SK-N-SH treated with all-trans-retinoic acid at 6 μM for 48 hours (cell line): ENCODE results near the gene MBNL2.

Experiments used
- ATAC-seq: fragments of 200-7000 bp; cut with Tn5 transposase; 3 replicates; pipeline ENCODE4 v1.9.1; 2020; ENCODE audit warnings: mild to moderate bottlenecking, moderate library complexity
- ARNTL ChIP-seq: fragments of 450-650 bp; formaldehyde crosslinking; IDR thresholded peaks from 2 replicates; pipeline ENCODE4 v1.5.0; 2020; ENCODE audit warnings: low read depth, mild to moderate bottlenecking, moderate library complexity, borderline replicate concordance
- BACH2 ChIP-seq: fragments of 250-450 bp; sonication (Bioruptor Pico); IDR thresholded peaks from 2 replicates; pipeline ENCODE4 v1.9.0; 2021; ENCODE audit warnings: mild to moderate bottlenecking, borderline replicate concordance
- CREB5 ChIP-seq: fragments of 250-450 bp; sonication (Bioruptor Pico); IDR thresholded peaks from 2 replicates; pipeline ENCODE4 v1.5.1; 2020; ENCODE audit warnings: low read depth, mild to moderate bottlenecking, moderate library complexity
- CSDC2 ChIP-seq: fragments of 250-450 bp; sonication (Bioruptor Pico); IDR thresholded peaks from 2 replicates; pipeline ENCODE4 v1.5.0; 2020; ENCODE audit warnings: mild to moderate bottlenecking, moderate library complexity
- CSRNP3 ChIP-seq: fragments of 250-450 bp; sonication (Bioruptor Pico); IDR thresholded peaks from 2 replicates; pipeline ENCODE4 v1.5.1; 2021; ENCODE audit warnings: mild to moderate bottlenecking, moderate library complexity
- ESRRG ChIP-seq: fragments of 250-450 bp; sonication (Bioruptor Pico); IDR thresholded peaks from 2 replicates; pipeline ENCODE4 v1.6.1; 2021; ENCODE audit warnings: mild to moderate bottlenecking
- GLIS3 ChIP-seq: fragments of 250-450 bp; sonication (Bioruptor Pico); IDR thresholded peaks from 2 replicates; pipeline ENCODE4 v1.5.0; 2020; ENCODE audit warnings: mild to moderate bottlenecking, moderate library complexity
- ISL1 ChIP-seq: fragments of 250-450 bp; sonication (Bioruptor Pico); IDR thresholded peaks from 2 replicates; pipeline ENCODE4 v2.1.2; 2022; ENCODE audit warnings: mild to moderate bottlenecking, moderate library complexity
- PATZ1 ChIP-seq: fragments of 250-450 bp; sonication (Bioruptor Pico); IDR thresholded peaks from 2 replicates; pipeline ENCODE4 v1.8.0; 2020; ENCODE audit warnings: mild to moderate bottlenecking, moderate library complexity, borderline replicate concordance
- POU6F1 ChIP-seq: fragments of 250-450 bp; sonication (Bioruptor Pico); IDR thresholded peaks from 2 replicates; pipeline ENCODE4 v1.8.0; 2021; ENCODE audit warnings: low read depth, mild to moderate bottlenecking, moderate library complexity, borderline replicate concordance
- PPARA ChIP-seq: fragments of 250-450 bp; sonication (Bioruptor Pico); IDR thresholded peaks from 2 replicates; pipeline ENCODE4 v1.5.0; 2020; ENCODE audit warnings: mild to moderate bottlenecking, borderline replicate concordance
- RARB ChIP-seq: fragments of 250-450 bp; sonication (Bioruptor Pico); IDR thresholded peaks from 2 replicates; pipeline ENCODE4 v1.8.0; 2021; ENCODE audit warnings: mild to moderate bottlenecking, moderate library complexity
- SNAI2 ChIP-seq: fragments of 250-450 bp; sonication (Bioruptor Pico); IDR thresholded peaks from 2 replicates; pipeline ENCODE4 v1.5.0; 2020; ENCODE audit warnings: mild to moderate bottlenecking, moderate library complexity
- TCF4 ChIP-seq: fragments of 250-450 bp; sonication (Bioruptor Pico); IDR thresholded peaks from 2 replicates; pipeline ENCODE4 v1.8.0; 2021; ENCODE audit warnings: mild to moderate bottlenecking, moderate library complexity, borderline replicate concordance
- TOX ChIP-seq: fragments of 250-450 bp; sonication (Bioruptor Pico); IDR thresholded peaks from 2 replicates; pipeline ENCODE4 v1.8.0; 2021; ENCODE audit warnings: mild to moderate bottlenecking, moderate library complexity, borderline replicate concordance
- TSHZ2 ChIP-seq: fragments of 250-450 bp; sonication (Bioruptor Pico); IDR thresholded peaks from 2 replicates; pipeline ENCODE4 v1.5.0; 2020; ENCODE audit warnings: mild to moderate bottlenecking, moderate library complexity
- ZC3H10 ChIP-seq: fragments of 250-450 bp; sonication (Bioruptor Pico); IDR thresholded peaks from 2 replicates; pipeline ENCODE4 v1.5.1; 2021; ENCODE audit warnings: mild to moderate bottlenecking, moderate library complexity
- ZFP3 ChIP-seq: fragments of 250-450 bp; sonication (Bioruptor Pico); IDR thresholded peaks from 2 replicates; pipeline ENCODE4 v1.5.0; 2020; ENCODE audit warnings: mild to moderate bottlenecking, moderate library complexity
- ZNF565 ChIP-seq: fragments of 450-650 bp; formaldehyde crosslinking; conservative IDR thresholded peaks from 2 replicates; pipeline ENCODE4 v1.5.0; 2020; ENCODE audit warnings: low read depth, mild to moderate bottlenecking, moderate library complexity
- ZNF70 ChIP-seq: fragments of 450-650 bp; formaldehyde crosslinking; IDR thresholded peaks from 2 replicates; pipeline ENCODE4 v1.5.0; 2020; ENCODE audit warnings: mild to moderate bottlenecking, moderate library complexity
- ZNF8 ChIP-seq: fragments of 450-650 bp; formaldehyde crosslinking; IDR thresholded peaks from 2 replicates; pipeline ENCODE4 v1.5.0; 2020; ENCODE audit warnings: mild to moderate bottlenecking, moderate library complexity

MBNL2 gene

GRCh38 chr13:97220151-97220900 lies 1.8 kb upstream of the MBNL2 start:
- ATAC-seq = no peak
- TF ChIP-seq ZNF70 (CRISPR knock-in tag) = no peak
- no peak for TF ChIP-seq ZFP3 (CRISPR knock-in tag)
- TF ChIP-seq POU6F1 (CRISPR knock-in tag) = no peak
- TF ChIP-seq CSDC2 = no peak
- no peak for TF ChIP-seq TSHZ2
- TF ChIP-seq ARNTL (CRISPR knock-in tag) = no peak
- no peak for TF ChIP-seq PATZ1 (CRISPR knock-in tag)
- TF ChIP-seq PPARA (CRISPR knock-in tag) = no peak
- no peak for TF ChIP-seq ZC3H10 (CRISPR knock-in tag)
- TF ChIP-seq TCF4 = no peak
- no peak for TF ChIP-seq GLIS3 (CRISPR knock-in tag)
- TF ChIP-seq CSRNP3 (CRISPR knock-in tag) = no peak
- no peak for TF ChIP-seq BACH2 (CRISPR knock-in tag)
- no peak for TF ChIP-seq ESRRG (CRISPR knock-in tag)
- TF ChIP-seq ZNF8 (CRISPR knock-in tag) = no peak
- TF ChIP-seq ZNF565 = no peak
- no peak for TF ChIP-seq RARB (CRISPR knock-in tag)
- no peak for TF ChIP-seq ISL1 (CRISPR knock-in tag)

- TF ChIP-seq TOX (no peak), ZFP3 (CRISPR knock-in tag) (no peak), BACH2 (CRISPR knock-in tag) (no peak), TCF4 (no peak), CSRNP3 (CRISPR knock-in tag) (no peak), TSHZ2 (no peak), ZNF8 (CRISPR knock-in tag) (no peak), CREB5 (no peak), GLIS3 (CRISPR knock-in tag) (no peak), SNAI2 (no peak), PATZ1 (CRISPR knock-in tag) (no peak)
- TF ChIP-seq, all 23 proteins: peak for 0
- ATAC-seq = no peak
Measured at GRCh38 chr13:97221046-97221445, 1.1 kb upstream of the MBNL2 start.
